GM23338 (cell line): ENCODE data around the gene TPO. TPM values are rescaled to one million over a fixed set of nuclear protein-coding genes. Genes with fewer than 3 reads are reported as not detected.

ENCODE experiments used
- ATAC-seq: fragments of 200-7000 bp; cut with Tn5 transposase; 3 replicates; pipeline ENCODE4 v1.9.1; 2020
- DNase-seq: peaks from one replicate; pipeline ENCODE4 v3.0.0-alpha.2; 2015; ENCODE audit warnings: low spot score
- H2AFZ ChIP-seq: fragments of 200-600 bp; sonication (generic); 2 replicates; pipeline ENCODE4 v1.8.0; 2016; ENCODE audit warnings: antibody characterized with exemption, mild to moderate bottlenecking, moderate library complexity
- H3F3A ChIP-seq: fragments of 200-600 bp; sonication (generic); replicated peaks from 2 replicates; pipeline ENCODE4 v1.8.0; 2017; ENCODE audit warnings: antibody characterized with exemption, mixed run types, low read depth
- H3K27ac ChIP-seq: fragments of 200-600 bp; sonication (generic); 2 replicates; pipeline ENCODE4 v1.6.1; 2016; ENCODE audit warnings: low read depth
- H3K27me3 ChIP-seq: fragments of 200-600 bp; sonication (generic); 2 replicates; pipeline ENCODE4 v1.8.0; 2016; ENCODE audit warnings: mild to moderate bottlenecking, mixed run types, moderate library complexity; ENCODE audit not compliant: insufficient read depth
- H3K36me3 ChIP-seq: fragments of 200-600 bp; sonication (generic); 2 replicates; pipeline ENCODE4 v1.8.0; 2016; ENCODE audit warnings: mild to moderate bottlenecking; ENCODE audit not compliant: insufficient read depth
- H3K4me1 ChIP-seq: fragments of 200-600 bp; sonication (generic); 2 replicates; pipeline ENCODE4 v1.8.0; 2016; ENCODE audit warnings: mild to moderate bottlenecking, moderate library complexity; ENCODE audit not compliant: insufficient read depth
- H3K4me2 ChIP-seq: fragments of 200-600 bp; sonication (generic); 2 replicates; pipeline ENCODE4 v1.7.1; 2017; ENCODE audit warnings: mixed run types
- H3K4me3 ChIP-seq: fragments of 200-600 bp; sonication (generic); 2 replicates; pipeline ENCODE4 v1.6.1; 2016; ENCODE audit warnings: mixed run types
- H3K79me2 ChIP-seq: fragments of 200-600 bp; sonication (generic); replicated peaks from 2 replicates; pipeline ENCODE4 v1.8.0; 2017; ENCODE audit warnings: mild to moderate bottlenecking; ENCODE audit not compliant: insufficient read depth
- H3K9me2 ChIP-seq: fragments of 200-600 bp; sonication (generic); 2 replicates; pipeline ENCODE4 v1.8.0; 2017; ENCODE audit not compliant: insufficient read depth
- H4K20me1 ChIP-seq: fragments of 200-600 bp; sonication (generic); replicated peaks from 2 replicates; pipeline ENCODE4 v1.8.0; 2017; ENCODE audit warnings: mild to moderate bottlenecking; ENCODE audit not compliant: insufficient read depth
- H3K27ac Mint-ChIP-seq: 2 replicates; pipeline ENCODE4 v1.8.0; 2020; ENCODE audit warnings: inconsistent platforms, mild to moderate bottlenecking, moderate library complexity, mixed read lengths
- H3K27me3 Mint-ChIP-seq: 3 replicates; pipeline ENCODE4 v1.8.0; 2022; ENCODE audit warnings: low read depth, mild to moderate bottlenecking, moderate library complexity, mixed read lengths, inconsistent platforms; ENCODE audit not compliant: insufficient read depth, poor library complexity
- H3K36me3 Mint-ChIP-seq: 3 replicates; pipeline ENCODE4 v1.8.0; 2021; ENCODE audit warnings: low read depth, mild to moderate bottlenecking, inconsistent platforms, moderate library complexity, mixed read lengths
- H3K4me1 Mint-ChIP-seq: 3 replicates; pipeline ENCODE4 v1.8.0; 2020; ENCODE audit warnings: mild to moderate bottlenecking, inconsistent platforms, mixed read lengths
- H3K4me3 Mint-ChIP-seq: 3 replicates; pipeline ENCODE4 v1.8.0; 2021; ENCODE audit warnings: moderate library complexity, mild to moderate bottlenecking, inconsistent platforms, mixed read lengths
- H3K9me3 Mint-ChIP-seq: 3 replicates; pipeline ENCODE4 v1.8.0; 2020; ENCODE audit warnings: moderate library complexity, mild to moderate bottlenecking, inconsistent platforms, mixed read lengths
- CTCF ChIP-seq, 2 experiments: fragments of 200-600 bp in 1 of 2; sonication (generic) in 1 of 2; conservative IDR thresholded peaks; 2 replicates each; pipeline versions ENCODE4 v1.5.1 to v1.6.1; 2016 to 2017; ENCODE audit warnings: antibody characterized with exemption in 2 of 2, low read depth in 2 of 2, mild to moderate bottlenecking in 2 of 2, moderate library complexity in 1 of 2
- EZH2phosphoT487 ChIP-seq: fragments of 200-600 bp; sonication (generic); IDR thresholded peaks from one replicate; pipeline ENCODE4 v1.8.1; 2018; ENCODE audit warnings: antibody characterized with exemption; ENCODE audit not compliant: unreplicated experiment
- JUNB ChIP-seq: IDR thresholded peaks from one replicate; pipeline ENCODE4 v1.6.1; 2016; ENCODE audit warnings: antibody characterized with exemption; ENCODE audit not compliant: unreplicated experiment
- ZNF331 ChIP-seq: fragments of 250-450 bp; sonication (Bioruptor Pico); IDR thresholded peaks from 2 replicates; pipeline ENCODE4 v1.5.0; 2020; ENCODE audit warnings: low read depth, mild to moderate bottlenecking, moderate library complexity
- ZNF462 ChIP-seq: fragments of 250-450 bp; sonication (Bioruptor Pico); IDR thresholded peaks from 2 replicates; pipeline ENCODE4 v1.5.0; 2020; ENCODE audit warnings: mild to moderate bottlenecking, moderate library complexity
- polyA plus RNA-seq: library from polyadenylated mRNA; unstranded; fragments of >200 nt; fragmentation: Nextera tagmentation; extraction: Ambion mirVana; gene quantifications from 2 replicates; pipeline ENCODE4 v1.2.1, GENCODE V29; 2016
- total RNA-seq: library from RNA; depleted of rRNA; stranded (reverse); fragments of >200 nt; shearing (Covaris generic); gene quantifications from 2 replicates; pipeline ENCODE4 v1.2.3, GENCODE V29; 2014

The TPO gene
- total and polyA plus RNA-seq, 2 experiments from 2014 or later: 0.74 TPM; not detected in 1

- Mint-ChIP-seq H3K4me1 (peaks cover 6% of the 10 kb centered on the region; the same call in 2 of the 3 replicates), H3K9me3 (no peaks in the 10 kb centered on the region)
- ATAC-seq: peak; percentile 12; the same call in 2 of the 3 replicates
These were observed 140.5 kb downstream of the TPO start for GRCh38 chr2:1553671-1554295.

More at GRCh38 chr2:1553671-1554295, 140.5 kb downstream of the TPO start:
- Histone ChIP-seq H2AFZ (no peak overlapping the region), H3K9me2 (no peaks in the 10 kb centered on the region), H3K79me2 (no peaks in the 10 kb centered on the region), H3K27ac (no peak overlapping the region), H4K20me1 (peaks cover 4% of the 10 kb centered on the region), H3K4me2 (no peak overlapping the region), H3K4me1 (no peaks in the 10 kb centered on the region), H3K4me3 (no peak overlapping the region), H3K36me3 (no peaks in the 10 kb centered on the region), H3F3A (no peaks in the 10 kb centered on the region), H3K27me3 (no peaks in the 10 kb centered on the region)
- Mint-ChIP-seq H3K27ac (no peak overlapping the region), H3K27me3 (peaks cover 7% of the 10 kb centered on the region), H3K4me3 (no peak overlapping the region), H3K36me3 (no peaks in the 10 kb centered on the region)
- no peak for TF ChIP-seq JUNB
- no peak for TF ChIP-seq ZNF331 (CRISPR knock-in tag)
- TF ChIP-seq CTCF (conservative IDR thresholded peaks at IDR 0.05; ENCODE audit: low read depth in 2 of 2): peak; percentile 19 to 47; a peak in 2 of 4 replicates
- no peak for TF ChIP-seq ZNF462 (CRISPR knock-in tag)
- TF ChIP-seq EZH2phosphoT487: no peak
- DNase-seq: peak; percentile 50
